SK-N-MC (cell line): ENCODE data around the gene TMEM175.

Experiments used
- EZH2 ChIP-seq: fragments of 200-600 bp; sonication (generic); IDR thresholded peaks from one replicate; pipeline ENCODE4 v1.6.1; 2017; ENCODE audit warnings: antibody characterized with exemption
- POLR2AphosphoS5 ChIP-seq: IDR thresholded peaks from 2 replicates; pipeline ENCODE4 v1.6.1; 2012; ENCODE audit warnings: mild to moderate bottlenecking, low read depth, low read length, borderline replicate concordance

DNA sequence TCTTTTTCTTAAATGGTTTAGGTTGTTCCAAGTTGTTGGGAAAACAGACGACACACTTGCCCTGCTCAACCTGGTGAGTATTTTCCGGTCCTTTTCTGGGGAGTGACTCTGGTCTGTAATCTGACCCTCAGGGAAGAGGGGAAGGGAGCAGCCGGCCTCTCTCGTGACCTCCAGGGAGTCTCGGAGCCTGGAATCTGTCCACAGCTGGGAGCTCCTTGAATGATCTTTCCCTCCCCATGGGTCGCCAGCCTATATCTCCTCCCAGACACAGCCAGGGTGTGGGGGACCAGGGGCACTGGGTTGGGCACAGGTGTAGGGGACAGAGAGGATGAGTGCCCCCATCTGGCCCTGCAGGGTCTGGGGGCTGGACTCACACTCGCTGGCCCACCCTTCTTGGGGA lies 18.9 kb downstream of the TMEM175 start:
- TF ChIP-seq POLR2AphosphoS5 = no peak
- no peak for TF ChIP-seq EZH2
